WTC11 (cell line): ENCODE measurements around the gene FCN1.

ENCODE experiments used
- ATF1 ChIP-seq: sonication (generic); formaldehyde crosslinking; IDR thresholded peaks from 2 replicates; pipeline ENCODE4 v1.8.1; 2023; ENCODE audit warnings: mild to moderate bottlenecking, moderate library complexity, missing genetic modification reagents
- ESRRA ChIP-seq: sonication (generic); formaldehyde crosslinking; IDR thresholded peaks from 2 replicates; pipeline ENCODE4 v1.8.1; 2022; ENCODE audit warnings: mild to moderate bottlenecking, missing genetic modification reagents, borderline replicate concordance
- FOXK1 ChIP-seq: sonication (generic); formaldehyde crosslinking; IDR thresholded peaks from 2 replicates; pipeline ENCODE4 v1.8.0; 2022; ENCODE audit warnings: mild to moderate bottlenecking, moderate library complexity, missing genetic modification reagents
- RELA ChIP-seq: sonication (generic); formaldehyde crosslinking; IDR thresholded peaks from 2 replicates; pipeline ENCODE4 v1.8.1; 2022; ENCODE audit warnings: missing genetic modification reagents, mild to moderate bottlenecking, borderline replicate concordance
- RORB ChIP-seq: fragments of 250-450 bp; sonication (Bioruptor Pico); IDR thresholded peaks from 2 replicates; pipeline ENCODE4 v1.9.0; 2021; ENCODE audit warnings: mild to moderate bottlenecking
- ZNF219 ChIP-seq: sonication (generic); formaldehyde crosslinking; IDR thresholded peaks from 2 replicates; pipeline ENCODE4 v1.8.0; 2023; ENCODE audit warnings: missing genetic modification reagents, mild to moderate bottlenecking, borderline replicate concordance
- ZNF232 ChIP-seq: sonication (generic); formaldehyde crosslinking; IDR thresholded peaks from 2 replicates; pipeline ENCODE4 v1.8.0; 2022; ENCODE audit warnings: mild to moderate bottlenecking, missing genetic modification reagents
- TF ChIP-seq, protein P1 (sequence below): fragments of 200-600 bp; IDR thresholded peaks from 2 replicates; pipeline ENCODE4 v1.8.0; 2022; ENCODE audit warnings: antibody characterized with exemption
- TF ChIP-seq, protein P2 (sequence below): sonication (generic); formaldehyde crosslinking; IDR thresholded peaks from 2 replicates; pipeline ENCODE4 v1.8.1; 2022; ENCODE audit warnings: low read depth, missing genetic modification reagents, borderline replicate concordance
- TF ChIP-seq, protein P3 (sequence below): sonication (generic); formaldehyde crosslinking; IDR thresholded peaks from 2 replicates; pipeline ENCODE4 v1.8.0; 2022; ENCODE audit warnings: mild to moderate bottlenecking, missing genetic modification reagents
- TF ChIP-seq, protein P4 (sequence below): sonication (generic); formaldehyde crosslinking; IDR thresholded peaks from 2 replicates; pipeline ENCODE4 v1.8.1; 2023; ENCODE audit warnings: mild to moderate bottlenecking, missing genetic modification reagents, moderate library complexity
- TF ChIP-seq, protein P5 (sequence below): fragments of 250-450 bp; sonication (Bioruptor Pico); IDR thresholded peaks from 2 replicates; pipeline ENCODE4 v1.9.0; 2021; ENCODE audit warnings: mild to moderate bottlenecking
- TF ChIP-seq, protein P6 (sequence below): sonication (generic); formaldehyde crosslinking; IDR thresholded peaks from 2 replicates; pipeline ENCODE4 v1.8.0; 2022; ENCODE audit warnings: mild to moderate bottlenecking, missing genetic modification reagents

DNA sequence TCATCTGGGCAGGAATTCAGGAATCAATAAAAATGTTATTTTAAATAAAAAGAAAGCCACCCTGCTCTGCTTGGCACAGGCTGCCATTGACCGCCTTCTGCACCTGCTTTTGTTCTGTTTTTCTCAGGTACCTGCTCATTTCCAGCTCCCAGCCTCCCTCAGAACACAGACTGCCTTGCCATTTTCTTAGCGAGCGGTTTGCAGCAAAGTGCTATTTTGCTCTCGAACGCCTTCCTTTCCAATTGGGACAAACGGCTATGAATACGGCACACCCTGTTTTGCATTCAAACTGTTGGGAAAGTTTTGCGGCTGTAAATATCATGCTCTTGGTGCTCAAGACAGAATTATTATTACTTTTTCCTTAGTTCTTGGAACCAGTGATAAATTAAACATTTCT lies 25.1 kb upstream of the FCN1 start:
- TF ChIP-seq, protein P1, sequence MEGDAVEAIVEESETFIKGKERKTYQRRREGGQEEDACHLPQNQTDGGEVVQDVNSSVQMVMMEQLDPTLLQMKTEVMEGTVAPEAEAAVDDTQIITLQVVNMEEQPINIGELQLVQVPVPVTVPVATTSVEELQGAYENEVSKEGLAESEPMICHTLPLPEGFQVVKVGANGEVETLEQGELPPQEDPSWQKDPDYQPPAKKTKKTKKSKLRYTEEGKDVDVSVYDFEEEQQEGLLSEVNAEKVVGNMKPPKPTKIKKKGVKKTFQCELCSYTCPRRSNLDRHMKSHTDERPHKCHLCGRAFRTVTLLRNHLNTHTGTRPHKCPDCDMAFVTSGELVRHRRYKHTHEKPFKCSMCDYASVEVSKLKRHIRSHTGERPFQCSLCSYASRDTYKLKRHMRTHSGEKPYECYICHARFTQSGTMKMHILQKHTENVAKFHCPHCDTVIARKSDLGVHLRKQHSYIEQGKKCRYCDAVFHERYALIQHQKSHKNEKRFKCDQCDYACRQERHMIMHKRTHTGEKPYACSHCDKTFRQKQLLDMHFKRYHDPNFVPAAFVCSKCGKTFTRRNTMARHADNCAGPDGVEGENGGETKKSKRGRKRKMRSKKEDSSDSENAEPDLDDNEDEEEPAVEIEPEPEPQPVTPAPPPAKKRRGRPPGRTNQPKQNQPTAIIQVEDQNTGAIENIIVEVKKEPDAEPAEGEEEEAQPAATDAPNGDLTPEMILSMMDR: no peak
- TF ChIP-seq, protein P2, sequence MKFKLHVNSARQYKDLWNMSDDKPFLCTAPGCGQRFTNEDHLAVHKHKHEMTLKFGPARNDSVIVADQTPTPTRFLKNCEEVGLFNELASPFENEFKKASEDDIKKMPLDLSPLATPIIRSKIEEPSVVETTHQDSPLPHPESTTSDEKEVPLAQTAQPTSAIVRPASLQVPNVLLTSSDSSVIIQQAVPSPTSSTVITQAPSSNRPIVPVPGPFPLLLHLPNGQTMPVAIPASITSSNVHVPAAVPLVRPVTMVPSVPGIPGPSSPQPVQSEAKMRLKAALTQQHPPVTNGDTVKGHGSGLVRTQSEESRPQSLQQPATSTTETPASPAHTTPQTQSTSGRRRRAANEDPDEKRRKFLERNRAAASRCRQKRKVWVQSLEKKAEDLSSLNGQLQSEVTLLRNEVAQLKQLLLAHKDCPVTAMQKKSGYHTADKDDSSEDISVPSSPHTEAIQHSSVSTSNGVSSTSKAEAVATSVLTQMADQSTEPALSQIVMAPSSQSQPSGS: no peak
- TF ChIP-seq ZNF232 (CRISPR knock-in tag): no peak
- no peak for TF ChIP-seq ZNF219 (CRISPR knock-in tag)
- no peak for TF ChIP-seq FOXK1 (CRISPR knock-in tag)
- TF ChIP-seq, protein P3, sequence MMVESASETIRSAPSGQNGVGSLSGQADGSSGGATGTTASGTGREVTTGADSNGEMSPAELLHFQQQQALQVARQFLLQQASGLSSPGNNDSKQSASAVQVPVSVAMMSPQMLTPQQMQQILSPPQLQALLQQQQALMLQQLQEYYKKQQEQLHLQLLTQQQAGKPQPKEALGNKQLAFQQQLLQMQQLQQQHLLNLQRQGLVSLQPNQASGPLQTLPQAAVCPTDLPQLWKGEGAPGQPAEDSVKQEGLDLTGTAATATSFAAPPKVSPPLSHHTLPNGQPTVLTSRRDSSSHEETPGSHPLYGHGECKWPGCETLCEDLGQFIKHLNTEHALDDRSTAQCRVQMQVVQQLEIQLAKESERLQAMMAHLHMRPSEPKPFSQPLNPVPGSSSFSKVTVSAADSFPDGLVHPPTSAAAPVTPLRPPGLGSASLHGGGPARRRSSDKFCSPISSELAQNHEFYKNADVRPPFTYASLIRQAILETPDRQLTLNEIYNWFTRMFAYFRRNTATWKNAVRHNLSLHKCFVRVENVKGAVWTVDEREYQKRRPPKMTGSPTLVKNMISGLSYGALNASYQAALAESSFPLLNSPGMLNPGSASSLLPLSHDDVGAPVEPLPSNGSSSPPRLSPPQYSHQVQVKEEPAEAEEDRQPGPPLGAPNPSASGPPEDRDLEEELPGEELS (CRISPR knock-in tag): no peak
- TF ChIP-seq RELA: no peak
- TF ChIP-seq, protein P4, sequence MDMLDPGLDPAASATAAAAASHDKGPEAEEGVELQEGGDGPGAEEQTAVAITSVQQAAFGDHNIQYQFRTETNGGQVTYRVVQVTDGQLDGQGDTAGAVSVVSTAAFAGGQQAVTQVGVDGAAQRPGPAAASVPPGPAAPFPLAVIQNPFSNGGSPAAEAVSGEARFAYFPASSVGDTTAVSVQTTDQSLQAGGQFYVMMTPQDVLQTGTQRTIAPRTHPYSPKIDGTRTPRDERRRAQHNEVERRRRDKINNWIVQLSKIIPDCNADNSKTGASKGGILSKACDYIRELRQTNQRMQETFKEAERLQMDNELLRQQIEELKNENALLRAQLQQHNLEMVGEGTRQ (CRISPR knock-in tag): no peak
- no peak for TF ChIP-seq RORB
- TF ChIP-seq, protein P5, sequence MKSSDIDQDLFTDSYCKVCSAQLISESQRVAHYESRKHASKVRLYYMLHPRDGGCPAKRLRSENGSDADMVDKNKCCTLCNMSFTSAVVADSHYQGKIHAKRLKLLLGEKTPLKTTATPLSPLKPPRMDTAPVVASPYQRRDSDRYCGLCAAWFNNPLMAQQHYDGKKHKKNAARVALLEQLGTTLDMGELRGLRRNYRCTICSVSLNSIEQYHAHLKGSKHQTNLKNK (CRISPR knock-in tag): no peak
- no peak for TF ChIP-seq ESRRA (CRISPR knock-in tag)
- TF ChIP-seq, protein P6, sequence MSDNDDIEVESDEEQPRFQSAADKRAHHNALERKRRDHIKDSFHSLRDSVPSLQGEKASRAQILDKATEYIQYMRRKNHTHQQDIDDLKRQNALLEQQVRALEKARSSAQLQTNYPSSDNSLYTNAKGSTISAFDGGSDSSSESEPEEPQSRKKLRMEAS (CRISPR knock-in tag): no peak
- TF ChIP-seq ATF1 (CRISPR knock-in tag): no peak
